HG02884 (cell line): ENCODE results near the gene PCDH15.
"Not testable (repeated sequence)": the region's sequence is repeated elsewhere in the genome, so short reads cannot be mapped to it uniquely, and the experiment has no call there.

ENCODE experiments used
- ATAC-seq: cut with Tn5 transposase; IDR thresholded peaks from one replicate; pipeline ENCODE4 v1.9.1; 2021; ENCODE audit warnings: mild to moderate bottlenecking, moderate library complexity; ENCODE audit not compliant: unreplicated experiment

The PCDH15 gene

GRCh38 chr10:54010337-54010933 lies 790.6 kb downstream of the PCDH15 start:
- ATAC-seq, result no peak

GRCh38 chr10:54009672-54010071 lies 791.4 kb downstream of the PCDH15 start:
- no peak for ATAC-seq

GRCh38 chr10:54002077-54002476 lies 799.0 kb downstream of the PCDH15 start:
- ATAC-seq, result no peak

GRCh38 chr10:53997953-53998352 lies 803.1 kb downstream of the PCDH15 start:
- no peak for ATAC-seq

- ATAC-seq, result no peak
Measured at GRCh38 chr10:53990799-53991238, 810.2 kb downstream of the PCDH15 start.

GRCh38 chr10:53983431-53983830 lies 817.6 kb downstream of the PCDH15 start:
- no peak for ATAC-seq

- ATAC-seq, result no peak
Measured at GRCh38 chr10:53980210-53980609, 820.8 kb downstream of the PCDH15 start.

- ATAC-seq, result no peak
Measured at GRCh38 chr10:53978301-53978700, 822.7 kb downstream of the PCDH15 start.

- no peak for ATAC-seq
Measured at GRCh38 chr10:53977267-53977666, 823.8 kb downstream of the PCDH15 start.

GRCh38 chr10:53957401-53957800 lies 843.6 kb downstream of the PCDH15 start:
- ATAC-seq, result no peak

GRCh38 chr10:53955091-53955490 lies 845.9 kb downstream of the PCDH15 start:
- ATAC-seq, result no peak

GRCh38 chr10:53952698-53953630 lies 848.1 kb downstream of the PCDH15 start:
- no peak for ATAC-seq

GRCh38 chr10:53939654-53940053 lies 861.4 kb downstream of the PCDH15 start:
- ATAC-seq, result no peak

- ATAC-seq, result no peak
Measured at GRCh38 chr10:53930648-53931047, 870.4 kb downstream of the PCDH15 start.

- not testable (repeated sequence) for ATAC-seq
Measured at GRCh38 chr10:53924051-53924700, 876.9 kb downstream of the PCDH15 start.

- no peak for ATAC-seq
Measured at GRCh38 chr10:53918755-53919154, 882.3 kb downstream of the PCDH15 start.

GRCh38 chr10:53909791-53910190 lies 891.2 kb downstream of the PCDH15 start:
- ATAC-seq, result no peak

GRCh38 chr10:53904506-53905241 lies 896.4 kb downstream of the PCDH15 start:
- no peak for ATAC-seq

GRCh38 chr10:53903756-53904155 lies 897.3 kb downstream of the PCDH15 start:
- ATAC-seq, result no peak

GRCh38 chr10:53899463-53900160 lies 901.4 kb downstream of the PCDH15 start:
- ATAC-seq, result no peak
